Caco-2 (cell line): ENCODE measurements around the gene MTHFD1L. TPM values are rescaled to one million over a fixed set of nuclear protein-coding genes. Genes with fewer than 3 reads are reported as not detected.

Experiments
- BruUV-seq: library from RNA; stranded (reverse); fragments of 400-500 nt; replicated peaks from 2 replicates; lab custom pipeline; 2021; lab: Mats Ljungman, UMichigan
- CTCF ChIA-PET: fragments of 300-600 bp; sonication (Branson Sonifier 250); formaldehyde crosslinking; loops from one replicate; lab custom pipeline; 2022; ENCODE audit warnings: antibody characterized with exemption; lab: Charles Lee
- POLR2A ChIA-PET: fragments of 300-600 bp; sonication (Branson Sonifier 250); formaldehyde crosslinking; loops from one replicate; lab custom pipeline; 2022; ENCODE audit warnings: antibody characterized with exemption; lab: Charles Lee
- DNase-seq, 2 experiments: peaks; one replicate each; pipeline versions ENCODE4 v3.0.0 to v3.0.0-alpha.2; 2020 to 2022
- H3K27me3 ChIP-seq: replicated peaks from 2 replicates; pipeline ENCODE4 v1.6.0; 2011; ENCODE audit warnings: low read length; ENCODE audit not compliant: control insufficient read depth, insufficient read depth
- H3K36me3 ChIP-seq: 2 replicates; pipeline ENCODE4 v1.5.1; 2011; ENCODE audit warnings: low read length; ENCODE audit not compliant: control insufficient read depth, insufficient read depth
- H3K4me1 ChIP-seq: fragments of 250-450 bp; sonication (Bioruptor Pico); 2 replicates; pipeline ENCODE4 v1.5.1; 2020; ENCODE audit warnings: mild to moderate bottlenecking
- H3K4me3 ChIP-seq: 2 replicates; pipeline ENCODE4 v1.5.1; 2011; ENCODE audit warnings: low read depth, mild to moderate bottlenecking, control low read depth, low read length
- H3K9me3 ChIP-seq: fragments of 250-450 bp; sonication (Bioruptor Pico); 2 replicates; pipeline ENCODE4 v1.5.1; 2020; ENCODE audit warnings: mild to moderate bottlenecking, moderate library complexity
- H3K27ac Mint-ChIP-seq: one replicate; pipeline ENCODE4 v1.8.0; 2022; ENCODE audit warnings: mixed read lengths; ENCODE audit not compliant: unreplicated experiment
- H3K27me3 Mint-ChIP-seq: one replicate; pipeline ENCODE4 v1.8.0; 2022; ENCODE audit warnings: mixed read lengths; ENCODE audit not compliant: insufficient read depth, unreplicated experiment
- H3K36me3 Mint-ChIP-seq: one replicate; pipeline ENCODE4 v1.8.0; 2022; ENCODE audit warnings: mild to moderate bottlenecking, mixed read lengths; ENCODE audit not compliant: insufficient read depth, unreplicated experiment
- H3K4me1 Mint-ChIP-seq: one replicate; pipeline ENCODE4 v1.8.0; 2022; ENCODE audit warnings: low read depth, mixed read lengths; ENCODE audit not compliant: unreplicated experiment
- H3K4me3 Mint-ChIP-seq: one replicate; pipeline ENCODE4 v1.8.0; 2022; ENCODE audit warnings: mild to moderate bottlenecking, moderate library complexity, mixed read lengths; ENCODE audit not compliant: unreplicated experiment
- H3K9me3 Mint-ChIP-seq: one replicate; pipeline ENCODE4 v1.8.0; 2022; ENCODE audit warnings: mixed read lengths; ENCODE audit not compliant: unreplicated experiment
- intact Hi-C: fragments of 100-400 bp; cut with micrococcal nuclease; formaldehyde crosslinking; loops from one replicate; pipeline ENCODE4 v1.10.0; 2022; ENCODE audit not compliant: unreplicated experiment
- total RNA-seq: library from RNA; stranded (reverse); gene quantifications from 2 replicates; pipeline ENCODE4 v1.2.3, GENCODE V29; 2022
- TF ChIP-seq, protein P1 (sequence below), 2 experiments: fragments of 200-600 bp in 1 of 2; IDR thresholded peaks; 1 replicate in 1 of 2; 2 replicates in 1 of 2; pipeline versions ENCODE4 v1.5.1 to v1.8.0; 2011 to 2022; ENCODE audit warnings: antibody characterized with exemption in 1 of 2, control low read depth in 1 of 2, inconsistent platforms in 1 of 2, low read depth in 1 of 2, low read length in 1 of 2, mild to moderate bottlenecking in 1 of 2, moderate library complexity in 1 of 2; ENCODE audit not compliant: insufficient read depth in 1 of 2, severe bottlenecking in 1 of 2, unreplicated experiment in 1 of 2

Gene MTHFD1L
- total RNA-seq, 1 experiment from 2014 or later = 102 TPM

DNA sequence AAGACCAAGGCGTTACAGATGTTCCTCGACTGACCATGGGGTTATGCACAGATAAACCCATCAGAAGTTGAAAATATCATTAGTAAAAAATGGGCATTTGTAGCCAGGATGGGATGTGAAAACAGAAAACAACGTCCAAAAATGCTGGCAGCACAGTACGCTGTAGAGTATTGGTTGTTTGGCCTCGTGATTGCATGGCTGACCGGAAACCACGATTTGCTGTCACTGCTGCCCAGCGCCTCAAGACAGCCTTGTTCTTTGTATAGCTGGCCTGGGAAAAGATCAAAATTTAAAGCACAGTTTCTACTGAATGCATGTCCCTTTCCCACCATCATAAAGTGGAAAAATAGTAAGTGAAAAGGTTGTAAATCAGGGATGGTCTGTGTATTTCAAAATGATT is 41.9 kb downstream of the MTHFD1L start:
- H3K9me3 ChIP-seq = no peaks in the 10 kb centered on the region
- DNase-seq = no peak
- TF ChIP-seq, protein P1, sequence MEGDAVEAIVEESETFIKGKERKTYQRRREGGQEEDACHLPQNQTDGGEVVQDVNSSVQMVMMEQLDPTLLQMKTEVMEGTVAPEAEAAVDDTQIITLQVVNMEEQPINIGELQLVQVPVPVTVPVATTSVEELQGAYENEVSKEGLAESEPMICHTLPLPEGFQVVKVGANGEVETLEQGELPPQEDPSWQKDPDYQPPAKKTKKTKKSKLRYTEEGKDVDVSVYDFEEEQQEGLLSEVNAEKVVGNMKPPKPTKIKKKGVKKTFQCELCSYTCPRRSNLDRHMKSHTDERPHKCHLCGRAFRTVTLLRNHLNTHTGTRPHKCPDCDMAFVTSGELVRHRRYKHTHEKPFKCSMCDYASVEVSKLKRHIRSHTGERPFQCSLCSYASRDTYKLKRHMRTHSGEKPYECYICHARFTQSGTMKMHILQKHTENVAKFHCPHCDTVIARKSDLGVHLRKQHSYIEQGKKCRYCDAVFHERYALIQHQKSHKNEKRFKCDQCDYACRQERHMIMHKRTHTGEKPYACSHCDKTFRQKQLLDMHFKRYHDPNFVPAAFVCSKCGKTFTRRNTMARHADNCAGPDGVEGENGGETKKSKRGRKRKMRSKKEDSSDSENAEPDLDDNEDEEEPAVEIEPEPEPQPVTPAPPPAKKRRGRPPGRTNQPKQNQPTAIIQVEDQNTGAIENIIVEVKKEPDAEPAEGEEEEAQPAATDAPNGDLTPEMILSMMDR (IDR thresholded peaks at IDR 0.05; ENCODE audit: insufficient read depth in 1 of 2, low read depth in 1 of 2, low read length in 1 of 2, severe bottlenecking in 1 of 2, unreplicated experiment in 1 of 2) = no peak
- H3K4me1 Mint-ChIP-seq = no peaks in the 10 kb centered on the region
- H3K27me3 Mint-ChIP-seq = no peaks in the 10 kb centered on the region
- ChIA-PET CTCF (interaction anchor here (0.9 to 1.2 kb wide), 2 partner anchors 15 to 92 kb away, joined by 3 to 4 read pairs; no protein-coding TSS in a partner anchor), POLR2A (no interaction called here)
- H3K4me3 ChIP-seq = no peak overlapping the region
- H3K27ac Mint-ChIP-seq = no peak overlapping the region
- H3K36me3 ChIP-seq = no peaks in the 10 kb centered on the region
- no peaks in the 10 kb centered on the region for H3K4me1 ChIP-seq
- peaks cover 41% of the 10 kb centered on the region for H3K36me3 Mint-ChIP-seq
- H3K4me3 Mint-ChIP-seq = no peak overlapping the region
- intact Hi-C loops = no loop called here
- no TSS peak for BruUV-seq
- H3K27me3 ChIP-seq = no peaks in the 10 kb centered on the region
- no peaks in the 10 kb centered on the region for H3K9me3 Mint-ChIP-seq

DNA sequence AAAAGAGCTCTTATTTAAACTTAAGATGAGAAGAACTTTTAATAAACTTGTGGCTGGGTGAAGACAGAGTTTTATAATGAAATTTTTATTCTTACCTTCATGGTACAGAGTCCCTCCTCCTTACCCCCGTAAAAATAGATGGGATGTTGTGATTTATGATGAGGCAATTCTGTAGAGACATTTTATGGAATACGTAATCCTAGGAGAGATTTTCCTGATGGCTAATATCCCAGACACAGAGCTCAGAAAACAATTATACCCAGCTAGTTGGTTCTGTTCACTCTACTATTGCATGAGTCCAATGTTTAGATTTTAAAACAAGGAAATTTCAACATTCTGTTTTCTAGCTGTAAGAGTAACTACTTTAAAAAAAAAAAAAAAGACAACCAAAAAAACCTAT is 43.4 kb downstream of the MTHFD1L start:
- no peaks in the 10 kb centered on the region for H3K9me3 ChIP-seq
- POLR2A ChIA-PET = no interaction called here
- H3K27me3 ChIP-seq = no peaks in the 10 kb centered on the region
- TF ChIP-seq, protein P1 (IDR thresholded peaks at IDR 0.05; ENCODE audit: insufficient read depth in 1 of 2, low read depth in 1 of 2, low read length in 1 of 2, severe bottlenecking in 1 of 2, unreplicated experiment in 1 of 2) = no peak
- H3K36me3 ChIP-seq = no peaks in the 10 kb centered on the region
- no peak overlapping the region for H3K27ac Mint-ChIP-seq
- H3K36me3 Mint-ChIP-seq = peaks cover 50% of the 10 kb centered on the region
- H3K4me3 Mint-ChIP-seq = no peak overlapping the region
- no peak overlapping the region for H3K4me3 ChIP-seq
- intact Hi-C loops = no loop called here
- no TSS peak for BruUV-seq
- no peak for DNase-seq
- H3K27me3 Mint-ChIP-seq = no peaks in the 10 kb centered on the region
- H3K9me3 Mint-ChIP-seq = no peaks in the 10 kb centered on the region
- H3K4me1 Mint-ChIP-seq = no peaks in the 10 kb centered on the region
- CTCF ChIA-PET = interaction anchor here (0.9 kb wide), 1 partner anchor 17 kb away, joined by 3 read pairs; no protein-coding TSS in a partner anchor
- peaks cover under 1% of the 10 kb centered on the region; the same call in 1 of the 2 replicates for H3K4me1 ChIP-seq

DNA sequence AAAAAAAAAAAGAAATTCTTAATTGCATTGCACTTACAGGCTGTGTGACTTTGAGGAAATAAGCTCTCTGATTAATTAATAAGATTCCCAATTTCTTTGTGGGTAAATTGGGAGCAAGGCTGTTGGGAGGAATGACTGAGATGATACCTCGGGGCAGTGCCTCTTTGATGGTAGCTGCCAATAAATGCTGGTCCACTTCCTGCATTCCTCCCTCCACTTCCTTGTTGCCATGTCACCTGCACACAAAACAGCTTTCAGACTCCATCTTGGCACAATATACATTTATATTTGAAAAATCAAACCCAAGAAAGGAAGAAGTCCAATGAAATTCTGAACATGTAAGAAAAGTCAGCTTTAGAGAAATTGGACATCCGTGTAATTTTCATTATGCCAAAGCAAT is 45.1 kb downstream of the MTHFD1L start:
- no TSS peak for BruUV-seq
- H3K4me3 Mint-ChIP-seq = no peak overlapping the region

More for the DNA sequence above, 45.1 kb downstream of the MTHFD1L start:
- CTCF ChIA-PET = interaction anchor here (0.9 kb wide), 1 partner anchor 18 kb away, joined by 4 read pairs; no protein-coding TSS in a partner anchor
- Histone ChIP-seq H3K36me3 (no peaks in the 10 kb centered on the region), H3K27me3 (no peaks in the 10 kb centered on the region), H3K4me1 (peaks cover 11% of the 10 kb centered on the region), H3K9me3 (no peaks in the 10 kb centered on the region), H3K4me3 (no peak overlapping the region)
- POLR2A ChIA-PET = no interaction called here
- intact Hi-C loops = loop anchor here (10.0 kb wide), 1 partner anchor 154 kb away; no protein-coding TSS in a partner anchor
- DNase-seq = no peak
- peaks cover 46% of the 10 kb centered on the region for H3K36me3 Mint-ChIP-seq
- H3K4me1 Mint-ChIP-seq = peaks cover 7% of the 10 kb centered on the region
- TF ChIP-seq, protein P1 (IDR thresholded peaks at IDR 0.05; ENCODE audit: insufficient read depth in 1 of 2, low read depth in 1 of 2, low read length in 1 of 2, severe bottlenecking in 1 of 2, unreplicated experiment in 1 of 2) = no peak
- H3K9me3 Mint-ChIP-seq = no peaks in the 10 kb centered on the region
- no peak overlapping the region for H3K27ac Mint-ChIP-seq
- H3K27me3 Mint-ChIP-seq = no peaks in the 10 kb centered on the region
